Kidney epithelial cell (primary cell): ENCODE results near the gene OR51E2. TPM values are rescaled to one million over a fixed set of nuclear protein-coding genes. Genes with fewer than 3 reads are reported as not detected.

Source experiments
- DNase-seq: peaks from one replicate; pipeline ENCODE4 v3.0.0-alpha.2; 2010; ENCODE audit warnings: low read depth
- H3K27me3 ChIP-seq: 2 replicates; pipeline ENCODE4 v1.6.0; 2011; ENCODE audit warnings: low read length; ENCODE audit not compliant: control insufficient read depth, insufficient read depth
- H3K36me3 ChIP-seq: 2 replicates; pipeline ENCODE4 v1.5.1; 2011; ENCODE audit warnings: low read length; ENCODE audit not compliant: control insufficient read depth, insufficient read depth
- H3K4me3 ChIP-seq: 2 replicates; pipeline ENCODE4 v1.5.1; 2011; ENCODE audit warnings: low read depth, mild to moderate bottlenecking, control low read depth, low read length
- CTCF ChIP-seq: IDR thresholded peaks from 2 replicates; pipeline ENCODE4 v1.5.1; 2011; ENCODE audit warnings: mild to moderate bottlenecking, moderate library complexity, low read length, control low read depth, inconsistent platforms; ENCODE audit not compliant: insufficient read depth, poor library complexity, severe bottlenecking
- total RNA-seq: library from RNA; depleted of rRNA; stranded (reverse); fragments of >200 nt; gene quantifications from 2 replicates; pipeline ENCODE4 v1.2.3, GENCODE V29; 2015

Gene OR51E2
- total RNA-seq, 1 donor from 2014 or later, result not detected

- Histone ChIP-seq H3K36me3 (no peaks in the 10 kb centered on the region), H3K4me3 (no peak overlapping the region), H3K27me3 (no peaks in the 10 kb centered on the region)
- no peak for DNase-seq
- no peak for TF ChIP-seq CTCF
These were observed 38.8 kb downstream of the OR51E2 start for GRCh38 chr11:4658629-4659445.

GRCh38 chr11:4654635-4655369 lies 42.9 kb downstream of the OR51E2 start:
- Histone ChIP-seq H3K4me3 (no peak overlapping the region), H3K36me3 (no peaks in the 10 kb centered on the region), H3K27me3 (no peaks in the 10 kb centered on the region)
- no peak for DNase-seq
- TF ChIP-seq CTCF, result no peak

- Histone ChIP-seq H3K27me3 (no peaks in the 10 kb centered on the region), H3K4me3 (no peak overlapping the region), H3K36me3 (no peaks in the 10 kb centered on the region)
- no peak for TF ChIP-seq CTCF
- DNase-seq, result no peak
These were observed 49.9 kb downstream of the OR51E2 start for GRCh38 chr11:4647766-4648165.

- no peaks in the 10 kb centered on the region for H3K27me3 ChIP-seq
- no peaks in the 10 kb centered on the region for H3K36me3 ChIP-seq
- no peak overlapping the region for H3K4me3 ChIP-seq
- no peak for DNase-seq
- TF ChIP-seq CTCF, result no peak
These were observed 51.7 kb downstream of the OR51E2 start for GRCh38 chr11:4645974-4646373.

- TF ChIP-seq CTCF, result no peak
These were observed 53.4 kb downstream of the OR51E2 start for GRCh38 chr11:4644233-4644632.

More at GRCh38 chr11:4644233-4644632, 53.4 kb downstream of the OR51E2 start:
- no peaks in the 10 kb centered on the region for H3K36me3 ChIP-seq
- DNase-seq, result no peak
- H3K4me3 ChIP-seq, result no peak overlapping the region
- H3K27me3 ChIP-seq, result no peaks in the 10 kb centered on the region
